ENCODE measurements around the gene RAB37. TPM values are rescaled to one million over a fixed set of nuclear protein-coding genes. Genes with fewer than 3 reads are reported as not detected.

The RAB37 gene
- total and polyA plus RNA-seq, 8 donors, result 3.2 to 11.2 (median 10.3) TPM

GRCh38 chr17:74759941-74760340 is 22.9 kb downstream of the RAB37 start:
- TF ChIP-seq CTCF (IDR thresholded peaks at IDR 0.05), result no peak
- H3K27me3 ChIP-seq, result no peaks in the 10 kb centered on the region
- intact Hi-C loops (cut with DNase I), result no loop called here
- H3K4me1 ChIP-seq, result peaks cover 23 to 69% of the 10 kb centered on the region in 2 donors
- ATAC-seq (peak; percentile 71), DNase-seq (peak in 2 of 4 donors; percentile 79 to 80)
- H3K4me3 ChIP-seq, result no peak overlapping the region
- no peak overlapping the region for H3K27ac ChIP-seq
- no peaks in the 10 kb centered on the region for H3K9me3 ChIP-seq
- H3K36me3 ChIP-seq, result peaks cover 0 to 15% of the 10 kb centered on the region in 2 donors

GRCh38 chr17:74760404-74761105 is 23.5 kb downstream of the RAB37 start:
- ATAC-seq (no peak), DNase-seq (no peak)
- no peak overlapping the region for H3K4me3 ChIP-seq
- no peaks in the 10 kb centered on the region for H3K27me3 ChIP-seq
- H3K36me3 ChIP-seq, result peaks cover 0 to 21% of the 10 kb centered on the region in 2 donors
- intact Hi-C loops (cut with DNase I), result no loop called here
- TF ChIP-seq CTCF (IDR thresholded peaks at IDR 0.05), result no peak
- peaks cover 23 to 66% of the 10 kb centered on the region in 2 donors for H3K4me1 ChIP-seq
- H3K27ac ChIP-seq, result no peak overlapping the region
- no peaks in the 10 kb centered on the region for H3K9me3 ChIP-seq

- TF ChIP-seq CTCF (IDR thresholded peaks at IDR 0.05), result no peak
- Histone ChIP-seq H3K27me3 (no peaks in the 10 kb centered on the region), H3K4me3 (no peak overlapping the region), H3K4me1 (peaks cover 23 to 60% of the 10 kb centered on the region in 2 donors), H3K36me3 (peaks cover 0 to 21% of the 10 kb centered on the region in 2 donors), H3K27ac (no peak overlapping the region), H3K9me3 (no peaks in the 10 kb centered on the region)
- DNase-seq (no peak), ATAC-seq (no peak)
- intact Hi-C loops (cut with DNase I), result no loop called here
Measured at GRCh38 chr17:74761419-74761818, 24.4 kb downstream of the RAB37 start.

GRCh38 chr17:74761931-74762330 is 24.9 kb downstream of the RAB37 start:
- H3K27me3 ChIP-seq, result no peaks in the 10 kb centered on the region
- H3K9me3 ChIP-seq, result no peaks in the 10 kb centered on the region
- intact Hi-C loops (cut with DNase I), result no loop called here
- TF ChIP-seq CTCF (IDR thresholded peaks at IDR 0.05), result no peak
- H3K4me1 ChIP-seq, result peaks cover 23 to 55% of the 10 kb centered on the region in 2 donors
- ATAC-seq (no peak), DNase-seq (no peak)
- no peak overlapping the region for H3K27ac ChIP-seq
- peaks cover 0 to 21% of the 10 kb centered on the region in 2 donors for H3K36me3 ChIP-seq
- H3K4me3 ChIP-seq, result no peak overlapping the region

GRCh38 chr17:74763565-74764387 is 26.7 kb downstream of the RAB37 start:
- peak in 2 of 4 donors; percentile 40 to 79 for DNase-seq
- Histone ChIP-seq H3K4me1 (peaks cover 8 to 36% of the 10 kb centered on the region in 2 donors), H3K27ac (no peak overlapping the region), H3K27me3 (no peaks in the 10 kb centered on the region), H3K36me3 (peaks cover 0 to 40% of the 10 kb centered on the region in 2 donors), H3K4me3 (no peak overlapping the region), H3K9me3 (no peaks in the 10 kb centered on the region)
- no peak for TF ChIP-seq CTCF (IDR thresholded peaks at IDR 0.05)
- ATAC-seq, result no peak
- intact Hi-C loops (cut with DNase I), result no loop called here
